GM20431 (cell line): ENCODE measurements around the gene ITM2A.

ENCODE experiments used
- in situ Hi-C: fragments of 300-500 bp; cut with MseI, MboI; formaldehyde crosslinking; loops from one replicate; pipeline ENCODE4 v1.15.0; 2020; ENCODE audit warnings: low sequenced_read_pairs; ENCODE audit not compliant: unreplicated experiment

The ITM2A gene

GRCh38 chrX:79366873-79367749, at the start of gene ITM2A:
ITM2A (minus strand) TSS chrX:79367334; CDS start chrX:79367215, 119 bp downstream.
- in situ Hi-C loops, result no loop called here

GRCh38 chrX:79415056-79415455, 47.9 kb upstream of the ITM2A start:
- in situ Hi-C loops, result no loop called here

GRCh38 chrX:79413963-79414362, 46.8 kb upstream of the ITM2A start:
- in situ Hi-C loops, result no loop called here

- in situ Hi-C loops, result no loop called here
Observed at GRCh38 chrX:79412972-79413371, 45.8 kb upstream of the ITM2A start.

- in situ Hi-C loops, result no loop called here
Observed at GRCh38 chrX:79412166-79412565, 45.0 kb upstream of the ITM2A start.

GRCh38 chrX:79409657-79410056, 42.5 kb upstream of the ITM2A start:
- in situ Hi-C loops, result no loop called here

- in situ Hi-C loops, result no loop called here
Observed at GRCh38 chrX:79408623-79409322, 41.6 kb upstream of the ITM2A start.

GRCh38 chrX:79400623-79401022, 33.5 kb upstream of the ITM2A start:
- in situ Hi-C loops, result no loop called here

GRCh38 chrX:79375340-79375739, 8.2 kb upstream of the ITM2A start:
- in situ Hi-C loops, result no loop called here

GRCh38 chrX:79371640-79372039, 4.5 kb upstream of the ITM2A start:
- in situ Hi-C loops, result no loop called here

- in situ Hi-C loops, result no loop called here
Observed at GRCh38 chrX:79371101-79371500, 4.0 kb upstream of the ITM2A start.

- in situ Hi-C loops, result no loop called here
Observed at GRCh38 chrX:79369871-79370270, 2.7 kb upstream of the ITM2A start.

- in situ Hi-C loops, result no loop called here
Observed at GRCh38 chrX:79368441-79368840, 1.3 kb upstream of the ITM2A start.

GRCh38 chrX:79367907-79368306, 773 bp upstream of the ITM2A start:
- in situ Hi-C loops, result no loop called here

- in situ Hi-C loops, result no loop called here
Observed at GRCh38 chrX:79366556-79366872, 620 bp downstream of the ITM2A start.

- in situ Hi-C loops, result no loop called here
Observed at GRCh38 chrX:79365591-79365990, 1.5 kb downstream of the ITM2A start.

GRCh38 chrX:79364306-79364705, 2.8 kb downstream of the ITM2A start:
- in situ Hi-C loops, result no loop called here

- in situ Hi-C loops, result no loop called here
Observed at GRCh38 chrX:79361192-79361870, 5.8 kb downstream of the ITM2A start.

GRCh38 chrX:79336869-79337815, 30.0 kb downstream of the ITM2A start:
- in situ Hi-C loops, result no loop called here

- in situ Hi-C loops, result no loop called here
Observed at GRCh38 chrX:79330022-79330421, 37.1 kb downstream of the ITM2A start.
